Loucy (cell line): ENCODE results near the gene EEF1A1.

Source experiments
- CTCF ChIP-seq: fragments of 200-600 bp; sonication (generic); conservative IDR thresholded peaks from 2 replicates; pipeline ENCODE4 v1.5.1; 2014; ENCODE audit warnings: mild to moderate bottlenecking, antibody characterized with exemption, low read length
- EZH2phosphoT487 ChIP-seq: fragments of 200-600 bp; IDR thresholded peaks from 2 replicates; pipeline ENCODE4 v1.6.1; 2018; ENCODE audit warnings: antibody characterized with exemption, mild to moderate bottlenecking, moderate library complexity, borderline replicate concordance

DNA sequence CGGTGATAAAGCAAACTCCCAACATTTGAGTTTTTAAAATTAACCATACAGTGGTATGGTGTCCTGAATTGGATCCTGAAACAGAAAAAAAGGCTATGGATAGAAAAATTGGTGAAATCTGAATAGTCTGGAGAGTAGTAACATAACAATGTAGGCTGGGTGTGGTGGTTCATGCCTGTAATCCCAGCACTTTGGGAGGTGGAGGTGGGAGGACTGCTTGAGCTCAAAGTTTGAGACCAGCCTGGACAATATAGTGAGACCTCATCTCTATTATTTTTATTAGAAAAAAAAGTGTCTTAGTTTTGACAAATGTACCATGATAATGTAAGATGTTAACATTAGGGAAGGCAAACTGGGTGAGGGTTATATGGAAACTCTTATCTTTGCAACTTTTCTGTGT is 11.0 kb downstream of the EEF1A1 start:
- no peak for TF ChIP-seq CTCF
- no peak for TF ChIP-seq EZH2phosphoT487
